Measurements from ENCODE around the gene MAP3K6. TPM values are rescaled to one million over a fixed set of nuclear protein-coding genes. Genes with fewer than 3 reads are reported as not detected.

The MAP3K6 gene
- total RNA-seq, 4 donors from 2014 or later = 72.3 to 121 (median 76.9) TPM

DNA sequence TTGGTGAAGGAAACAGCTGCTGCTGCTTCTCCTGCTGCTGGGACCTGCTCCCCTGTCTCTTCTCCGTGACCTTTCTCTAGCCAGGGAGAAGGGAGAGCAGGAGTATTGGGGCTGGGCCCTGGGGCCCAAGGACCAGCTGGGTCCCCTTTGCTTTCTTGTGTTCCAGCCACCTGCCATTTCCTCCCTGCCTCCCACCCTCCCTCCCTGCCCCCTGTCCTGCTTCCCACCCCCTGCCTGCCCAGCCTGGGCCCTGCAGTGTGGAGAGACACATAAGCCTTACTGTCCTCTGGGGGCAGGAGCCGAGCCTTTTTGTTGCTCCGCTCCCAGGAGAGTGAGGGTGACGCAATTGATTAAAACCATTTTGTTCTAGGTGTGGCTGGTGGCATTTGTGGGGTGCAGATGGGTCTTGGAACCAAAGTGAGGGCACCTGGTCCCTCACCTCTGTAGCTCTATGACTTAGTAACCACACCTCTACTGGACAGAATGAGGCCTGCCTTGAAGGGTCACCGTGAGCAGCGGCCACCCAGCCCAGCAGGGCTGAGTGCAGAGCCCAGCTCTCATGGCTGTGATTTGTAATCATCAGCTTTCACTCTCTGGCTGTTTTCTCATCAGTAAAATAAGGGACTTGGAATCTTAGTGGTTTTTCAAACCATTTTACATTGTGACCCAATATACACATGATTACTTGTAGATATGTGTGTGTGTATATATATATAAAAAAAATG lies 58.7 kb downstream of the MAP3K6 start:
- 71 to 89% methylated on average over 3 of the region's 6 CpGs for WGBS, 2 donors
- intact Hi-C loops (cut with DNase I) = no loop called here
- H3K4me1 ChIP-seq = no peaks in the 10 kb centered on the region
- no peak overlapping the region for H3K27ac ChIP-seq
- no peak for TF ChIP-seq POLR2A (IDR thresholded peaks at IDR 0.05)
- DNase-seq = no peak
- H3K27me3 ChIP-seq = no peaks in the 10 kb centered on the region
- peaks cover 0 to 55% (median 10%) of the 10 kb centered on the region in 3 donors for H3K36me3 ChIP-seq
- H3K4me3 ChIP-seq = no peak overlapping the region
- no peaks in the 10 kb centered on the region for H3K9me3 ChIP-seq

DNA sequence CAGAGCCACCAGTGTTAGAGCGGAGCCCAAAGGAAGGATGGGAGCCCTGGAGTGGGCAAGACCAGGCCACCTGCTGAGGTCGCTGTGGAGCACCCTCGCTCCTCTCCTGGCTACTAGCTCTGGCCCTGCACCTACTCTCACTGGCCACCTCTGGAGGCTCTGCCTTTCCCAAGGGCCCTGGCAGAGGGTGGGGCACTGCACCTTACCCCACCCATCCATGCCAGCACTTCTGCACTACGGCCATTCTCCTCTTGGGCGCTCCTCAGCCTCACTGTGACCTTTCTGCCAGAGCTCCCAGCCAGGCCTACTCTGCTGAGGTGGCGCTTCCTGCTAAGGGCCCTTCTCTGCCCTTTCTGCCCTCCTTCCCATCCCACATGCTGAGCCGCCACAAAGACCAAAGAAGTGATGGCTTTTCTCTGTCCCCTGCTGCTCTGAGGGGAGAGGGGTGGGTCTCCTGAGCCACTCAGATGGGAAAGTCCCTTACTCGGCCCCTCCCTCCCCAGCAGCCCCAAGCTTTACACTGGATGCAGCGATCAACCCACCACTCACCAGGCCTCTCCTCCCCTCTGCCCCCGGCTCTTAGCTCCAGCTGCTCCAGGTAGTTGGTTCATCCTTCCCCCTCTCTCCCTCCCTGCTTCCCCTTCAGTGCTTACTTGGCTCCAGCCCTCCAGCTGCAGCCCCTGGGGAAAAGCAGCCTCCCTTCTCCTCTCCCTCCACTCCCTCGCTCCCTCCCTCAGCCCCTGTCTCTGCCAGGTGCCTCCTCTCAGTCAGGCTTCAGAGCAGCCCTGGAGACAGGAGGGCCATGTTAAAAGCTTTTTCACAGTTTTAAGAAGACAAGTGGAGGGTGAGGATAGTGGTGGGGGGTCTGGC lies 59.6 kb downstream of the MAP3K6 start:
- intact Hi-C loops (cut with DNase I) = no loop called here
- Histone ChIP-seq H3K27ac (no peak overlapping the region), H3K4me1 (peaks cover 0 to under 1% (median 0%) of the 10 kb centered on the region in 3 donors), H3K36me3 (peaks cover 0 to 64% (median 10%) of the 10 kb centered on the region in 3 donors), H3K27me3 (no peaks in the 10 kb centered on the region), H3K9me3 (no peaks in the 10 kb centered on the region), H3K4me3 (no peak overlapping the region)
- 83 to 84% methylated on average over 6 to 10 of the region's 11 CpGs for WGBS, 2 donors
- no peak for TF ChIP-seq POLR2A (IDR thresholded peaks at IDR 0.05)
- TF ChIP-seq, protein P1, sequence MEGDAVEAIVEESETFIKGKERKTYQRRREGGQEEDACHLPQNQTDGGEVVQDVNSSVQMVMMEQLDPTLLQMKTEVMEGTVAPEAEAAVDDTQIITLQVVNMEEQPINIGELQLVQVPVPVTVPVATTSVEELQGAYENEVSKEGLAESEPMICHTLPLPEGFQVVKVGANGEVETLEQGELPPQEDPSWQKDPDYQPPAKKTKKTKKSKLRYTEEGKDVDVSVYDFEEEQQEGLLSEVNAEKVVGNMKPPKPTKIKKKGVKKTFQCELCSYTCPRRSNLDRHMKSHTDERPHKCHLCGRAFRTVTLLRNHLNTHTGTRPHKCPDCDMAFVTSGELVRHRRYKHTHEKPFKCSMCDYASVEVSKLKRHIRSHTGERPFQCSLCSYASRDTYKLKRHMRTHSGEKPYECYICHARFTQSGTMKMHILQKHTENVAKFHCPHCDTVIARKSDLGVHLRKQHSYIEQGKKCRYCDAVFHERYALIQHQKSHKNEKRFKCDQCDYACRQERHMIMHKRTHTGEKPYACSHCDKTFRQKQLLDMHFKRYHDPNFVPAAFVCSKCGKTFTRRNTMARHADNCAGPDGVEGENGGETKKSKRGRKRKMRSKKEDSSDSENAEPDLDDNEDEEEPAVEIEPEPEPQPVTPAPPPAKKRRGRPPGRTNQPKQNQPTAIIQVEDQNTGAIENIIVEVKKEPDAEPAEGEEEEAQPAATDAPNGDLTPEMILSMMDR (IDR thresholded peaks at IDR 0.05) = peak in 1 of 6 experiments; percentile 9
- DNase-seq = no peak

DNA sequence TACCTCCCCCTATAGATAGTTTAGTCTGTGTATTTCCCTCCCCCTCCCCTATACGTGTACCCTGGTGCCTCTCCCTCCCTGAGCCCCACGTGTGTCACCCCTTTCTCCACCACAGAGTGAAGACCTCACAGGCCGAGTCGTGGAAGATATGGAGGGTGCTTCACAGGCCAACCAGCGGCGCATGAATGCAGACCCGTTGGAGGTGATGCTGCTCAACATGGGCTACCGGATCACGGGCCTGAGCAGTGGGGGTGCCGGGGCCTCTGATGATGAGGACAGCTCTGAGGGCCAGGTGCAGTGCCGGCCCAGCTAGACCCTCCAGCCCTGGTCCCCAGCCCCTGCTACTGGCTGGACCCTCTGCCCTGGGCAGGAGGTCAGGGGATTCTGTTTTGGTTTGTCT lies 60.7 kb downstream of the MAP3K6 start:
- intact Hi-C loops (cut with DNase I) = no loop called here
- peaks cover 0 to 11% (median 3%) of the 10 kb centered on the region in 3 donors for H3K4me1 ChIP-seq
- peaks cover 5 to 70% (median 13%) of the 10 kb centered on the region in 3 donors for H3K36me3 ChIP-seq
- H3K27me3 ChIP-seq = no peaks in the 10 kb centered on the region
- TF ChIP-seq, protein P1 (IDR thresholded peaks at IDR 0.05) = no peak
- TF ChIP-seq POLR2A (IDR thresholded peaks at IDR 0.05) = no peak
- H3K4me3 ChIP-seq = no peak overlapping the region
- no peaks in the 10 kb centered on the region for H3K9me3 ChIP-seq
- no peak for DNase-seq
- H3K27ac ChIP-seq = no peak overlapping the region
- WGBS, 2 donors = 86 to 100% methylated on average over 1 to 10 of the region's 11 CpGs

Small RNA genes within 50 kb of the gene (small RNA-seq; reads per million reads assigned to genes)
- gene RNU6-48P = 0 reads per million in 4 donors

Other genes with a start within 250 kb of the MAP3K6 start
- 10 to 100 TPM; 11.4 to 18.8 (median 16.6) TPM for gene SLC9A1, start 211.8 kb downstream of the MAP3K6 start, total RNA-seq
- 10 to 100 TPM; 14.9 to 31.5 (median 26.8) TPM for gene WDTC1, start 132.3 kb downstream of the MAP3K6 start, total RNA-seq
- gene TMEM222, start 44.8 kb downstream of the MAP3K6 start, total RNA-seq = 10 to 100 TPM; 20.0 to 33.0 (median 27.1) TPM
- gene SYTL1, start 24.9 kb downstream of the MAP3K6 start, total RNA-seq = 100 to 1,000 TPM in 3 of 4 donors, 10 to 100 TPM in 1; 74.7 to 182 (median 125) TPM
- gene FCN3, start 7.9 kb upstream of the MAP3K6 start, total RNA-seq = 1 to 10 TPM; 3.0 to 4.7 (median 4.3) TPM
- 10 to 100 TPM in 1 of 4 donors, 1 to 10 TPM in 3; 4.8 to 15.4 (median 6.5) TPM for gene CD164L2, start 16.4 kb upstream of the MAP3K6 start, total RNA-seq
- under 1 TPM in 1 of 4 donors, not detected in 3; 0.38 TPM for gene GPR3, start 25.7 kb upstream of the MAP3K6 start, total RNA-seq
- gene WASF2, start 123.2 kb upstream of the MAP3K6 start, total RNA-seq = 10 to 100 TPM; 53.7 to 92.8 (median 79.8) TPM
- gene AHDC1, start 237.2 kb upstream of the MAP3K6 start, total RNA-seq = 100 to 1,000 TPM in 1 of 4 donors, 10 to 100 TPM in 3; 22.2 to 112 (median 30.6) TPM

All from esophagus squamous epithelium (tissue), 5 donors.